Activated CD4-positive, alpha-beta T cell treated with anti-CD3 and anti-CD28 coated beads for 4 hours (primary cell): ENCODE data around the gene FAM120B.

ENCODE experiments used
- DNase-seq, 2 donors: peaks; one replicate each; pipeline ENCODE4 v3.0.0-alpha.2; 2020

Gene FAM120B

GRCh38 chr6:170288091-170288631 lies 18.4 kb upstream of the FAM120B start:
- no peak for DNase-seq

GRCh38 chr6:170288852-170289179 lies 17.7 kb upstream of the FAM120B start:
- DNase-seq = no peak

- peak in 1 of 2 donors; percentile 29 for DNase-seq
These were observed 17.2 kb upstream of the FAM120B start for GRCh38 chr6:170289180-170289931.

GRCh38 chr6:170289951-170290295 lies 16.6 kb upstream of the FAM120B start:
- no peak for DNase-seq

GRCh38 chr6:170290296-170291128 lies 16.0 kb upstream of the FAM120B start, which contains the start of gene DLL1:
Gene DLL1, minus strand, starts transcription at chr6:170291078. Its CDS starts 939 bp downstream, at chr6:170290139.
- DNase-seq = peak in 1 of 2 donors; percentile 39

GRCh38 chr6:170291271-170292110 lies 15.1 kb upstream of the FAM120B start:
- DNase-seq = peak; percentile 35 to 52

- no peak for DNase-seq
These were observed 14.5 kb upstream of the FAM120B start for GRCh38 chr6:170292111-170292406.

- no peak for DNase-seq
These were observed 14.0 kb upstream of the FAM120B start for GRCh38 chr6:170292407-170293158.

GRCh38 chr6:170293341-170294231 lies 13.0 kb upstream of the FAM120B start:
- DNase-seq = no peak

- DNase-seq = no peak
These were observed 12.2 kb upstream of the FAM120B start for GRCh38 chr6:170294298-170294730.

GRCh38 chr6:170294813-170295509 lies 11.6 kb upstream of the FAM120B start:
- DNase-seq = no peak

- peak; percentile 53 to 62 for DNase-seq
These were observed 10.8 kb upstream of the FAM120B start for GRCh38 chr6:170295510-170296422.

GRCh38 chr6:170296423-170296745 lies 10.2 kb upstream of the FAM120B start:
- DNase-seq = no peak

GRCh38 chr6:170296746-170297575 lies 9.6 kb upstream of the FAM120B start:
- DNase-seq = no peak

GRCh38 chr6:170297576-170298330 lies 8.8 kb upstream of the FAM120B start:
- no peak for DNase-seq

- DNase-seq = no peak
These were observed 7.9 kb upstream of the FAM120B start for GRCh38 chr6:170298688-170299087.

- no peak for DNase-seq
These were observed 5.4 kb upstream of the FAM120B start for GRCh38 chr6:170301184-170301583.

GRCh38 chr6:170305805-170306323 lies 694 bp upstream of the FAM120B start:
- DNase-seq = no peak
